ENCODE results near the gene ADRA1B. TPM values are rescaled to one million over a fixed set of nuclear protein-coding genes. Genes with fewer than 3 reads are reported as not detected.

The ADRA1B gene
- 0.20 and 0.37 TPM in 2 replicates for total RNA-seq

GRCh38 chr5:159915904-159916840, at the start of gene ADRA1B:
ADRA1B (plus strand) TSS chr5:159916482; CDS start chr5:159916906, 424 bp downstream.

GRCh38 chr5:160008877-160009590, 92.8 kb downstream of the ADRA1B start, which contains the start of gene TTC1:
TTC1 (plus strand) TSS chr5:160009139; CDS start chr5:160010529, 1,390 bp downstream.

Small RNA genes lying within 50 kb of the gene (small RNA-seq; reads per million reads assigned to genes)
- not detected for gene RF00019

Other genes with a start within 250 kb of the ADRA1B start
- 26.8 and 29.5 TPM in 2 replicates for gene TTC1, start 92.7 kb downstream of the ADRA1B start, total RNA-seq
- gene PWWP2A, start 203.0 kb downstream of the ADRA1B start, total RNA-seq = 14.7 and 28.5 TPM in 2 replicates